ENCODE data around the gene CCR7. TPM values are rescaled to one million over a fixed set of nuclear protein-coding genes. Genes with fewer than 3 reads are reported as not detected.

CCR7 gene
- total and polyA plus RNA-seq, 12 donors = 0.10 to 1.7 (median 0.46) TPM; not detected in 7

- WGBS, 2 donors = 94 to 95% methylated on average over 27 of the region's 27 CpGs
- no peak for TF ChIP-seq CTCF (IDR thresholded peaks at IDR 0.05)
- Histone ChIP-seq H3K27me3 (no peaks in the 10 kb centered on the region), H3K9me3 (no peaks in the 10 kb centered on the region), H3K36me3 (peaks cover 0 to 9% (median 0%) of the 10 kb centered on the region in 9 donors), H3K4me3 (peak overlapping the region in 1 of 10 donors; percentile 18), H3K27ac (peak overlapping the region; percentile 79 to 94 (median 88)), H3K4me1 (peaks cover 42 to 99% (median 90%) of the 10 kb centered on the region in 9 donors)
- no peak for DNase-seq
- ATAC-seq = no peak
- intact Hi-C loops (cut with DNase I) = loop anchor here in 6 of 10 donors (5.0 to 10.0 kb wide), 5 partner anchors 107 to 260 kb away; partner anchors contain the start of genes IGFBP4 (in 4 of the 6) and RARA (in 1 of the 6)
Measured at GRCh38 chr17:40554646-40555295, 10.5 kb downstream of the CCR7 start.

- peak overlapping the region in 7 of 10 donors; percentile 16 to 32 (median 18) for H3K4me3 ChIP-seq
- H3K36me3 ChIP-seq = peaks cover 0 to 4% (median 0%) of the 10 kb centered on the region in 9 donors
- intact Hi-C loops (cut with DNase I) = loop anchor here in 4 of 10 donors (5.0 to 10.0 kb wide), 4 partner anchors 112 to 259 kb away; partner anchors contain the start of genes IGFBP4 (in 1 of the 4) and RARA (in 1 of the 4)
- ATAC-seq = peak; percentile 32 to 77 (median 58)
- DNase-seq = peak; percentile 72 to 78
- H3K9me3 ChIP-seq = no peaks in the 10 kb centered on the region
- peaks cover 43 to 99% (median 92%) of the 10 kb centered on the region in 9 donors for H3K4me1 ChIP-seq
- no peak for TF ChIP-seq CTCF (IDR thresholded peaks at IDR 0.05)
- H3K27ac ChIP-seq = peak overlapping the region; percentile 79 to 94 (median 88)
- 28 to 33% methylated on average over 19 of the region's 19 CpGs for WGBS, 2 donors
- no peaks in the 10 kb centered on the region for H3K27me3 ChIP-seq
Measured at GRCh38 chr17:40553694-40554534, 11.4 kb downstream of the CCR7 start.

GRCh38 chr17:40552806-40553693 lies 12.2 kb downstream of the CCR7 start:
- intact Hi-C loops (cut with DNase I) = loop anchor here in 4 of 10 donors (5.0 to 10.0 kb wide), 4 partner anchors 111 to 258 kb away; partner anchors contain the start of genes IGFBP4 (in 1 of the 4) and RARA (in 1 of the 4)
- no peak for TF ChIP-seq CTCF (IDR thresholded peaks at IDR 0.05)

More at GRCh38 chr17:40552806-40553693, 12.2 kb downstream of the CCR7 start:
- Histone ChIP-seq H3K4me1 (peaks cover 40 to 97% (median 90%) of the 10 kb centered on the region in 9 donors), H3K4me3 (peak overlapping the region in 2 of 10 donors; percentile 16 to 23), H3K9me3 (no peaks in the 10 kb centered on the region), H3K36me3 (peaks cover 0 to 4% (median 0%) of the 10 kb centered on the region in 9 donors), H3K27ac (peak overlapping the region; percentile 79 to 94 (median 88)), H3K27me3 (no peaks in the 10 kb centered on the region)
- no peak for DNase-seq
- WGBS, 2 donors = 78 to 82% methylated on average over 12 of the region's 12 CpGs
- ATAC-seq = no peak

Data from heart right ventricle (tissue), 16 donors.